Liver (tissue), 9 donors: ENCODE measurements around the gene TRHDE. TPM values are rescaled to one million over a fixed set of nuclear protein-coding genes. Genes with fewer than 3 reads are reported as not detected.

Experiments used
- DNase-seq: peaks from one replicate; pipeline ENCODE4 v3.0.0-alpha.2; 2017; ENCODE audit warnings: low spot score
- H3K27ac ChIP-seq, 2 donors: one replicate each; pipeline ENCODE4 v1.7.0; 2013; ENCODE audit warnings: inconsistent platforms in 2 of 2, low read length in 2 of 2, control low read depth in 1 of 2, low read depth in 1 of 2, mild to moderate bottlenecking in 1 of 2
- H3K27me3 ChIP-seq, 4 donors: one replicate each; pipeline versions ENCODE4 v1.6.1 to v1.7.0; 2013; ENCODE audit warnings: low read length in 3 of 4, inconsistent platforms in 1 of 4, mild to moderate bottlenecking in 1 of 4, moderate library complexity in 1 of 4; ENCODE audit not compliant: control insufficient read depth in 4 of 4, insufficient read depth in 4 of 4
- H3K36me3 ChIP-seq, 4 donors: one replicate each; pipeline versions ENCODE4 v1.6.1 to v1.7.0; 2013; ENCODE audit warnings: low read length in 3 of 4, mild to moderate bottlenecking in 3 of 4, low read depth in 1 of 4, moderate library complexity in 1 of 4; ENCODE audit not compliant: control insufficient read depth in 4 of 4, insufficient read depth in 3 of 4
- H3K4me1 ChIP-seq, 4 donors: one replicate each; pipeline versions ENCODE4 v1.6.1 to v1.7.0; 2013; ENCODE audit warnings: low read length in 3 of 4, mild to moderate bottlenecking in 3 of 4, moderate library complexity in 1 of 4; ENCODE audit not compliant: control insufficient read depth in 4 of 4, insufficient read depth in 4 of 4
- H3K4me3 ChIP-seq, 3 donors: one replicate each; pipeline versions ENCODE4 v1.6.1 to v1.7.0; 2013; ENCODE audit warnings: low read length in 3 of 3, control low read depth in 1 of 3, low read depth in 1 of 3, mild to moderate bottlenecking in 1 of 3
- H3K9ac ChIP-seq, 2 donors: one replicate each; pipeline ENCODE4 v1.7.0; 2013; ENCODE audit warnings: low read length in 2 of 2, mild to moderate bottlenecking in 2 of 2, moderate library complexity in 2 of 2, control low read depth in 1 of 2, low read depth in 1 of 2
- H3K9me3 ChIP-seq, 4 donors: one replicate each; pipeline versions ENCODE4 v1.6.1 to v1.7.0; 2013; ENCODE audit warnings: low read length in 3 of 4; ENCODE audit not compliant: control insufficient read depth in 4 of 4
- ATF3 ChIP-seq: IDR thresholded peaks from 2 replicates; pipeline ENCODE4 v1.6.1; 2016; ENCODE audit warnings: antibody characterized with exemption
- EGR1 ChIP-seq, 2 donors: IDR thresholded peaks; 2 replicates each; pipeline ENCODE4 v1.6.1; 2016 to 2018; ENCODE audit warnings: antibody characterized with exemption in 2 of 2, low read depth in 2 of 2
- FOXA1 ChIP-seq: IDR thresholded peaks from 2 replicates; pipeline ENCODE4 v1.6.1; 2016; ENCODE audit warnings: antibody characterized with exemption
- FOXA2 ChIP-seq: IDR thresholded peaks from 2 replicates; pipeline ENCODE4 v1.6.1; 2016; ENCODE audit warnings: antibody characterized with exemption
- GABPA ChIP-seq, 2 donors: IDR thresholded peaks in 1 of 2; conservative IDR thresholded peaks in 1 of 2; 2 replicates each; pipeline ENCODE4 v1.6.1; 2016; ENCODE audit warnings: antibody characterized with exemption in 2 of 2, mild to moderate bottlenecking in 1 of 2, moderate library complexity in 1 of 2
- HNF4A ChIP-seq, 2 donors: conservative IDR thresholded peaks; 2 replicates each; pipeline ENCODE4 v1.6.1; 2016; ENCODE audit warnings: antibody characterized with exemption in 2 of 2, mild to moderate bottlenecking in 2 of 2
- HNF4G ChIP-seq: IDR thresholded peaks from 2 replicates; pipeline ENCODE4 v1.6.1; 2016; ENCODE audit warnings: antibody characterized with exemption
- JUND ChIP-seq, 2 donors: IDR thresholded peaks; 2 replicates each; pipeline ENCODE4 v1.6.1; 2016; ENCODE audit warnings: antibody characterized with exemption in 2 of 2
- MAX ChIP-seq: IDR thresholded peaks from 2 replicates; pipeline ENCODE4 v1.6.1; 2016; ENCODE audit warnings: antibody characterized with exemption
- NR2F2 ChIP-seq: IDR thresholded peaks from 2 replicates; pipeline ENCODE4 v1.6.1; 2016; ENCODE audit warnings: antibody characterized with exemption
- RAD21 ChIP-seq, 2 donors: IDR thresholded peaks; 2 replicates each; pipeline ENCODE4 v1.6.1; 2016; ENCODE audit warnings: antibody characterized with exemption in 2 of 2, mild to moderate bottlenecking in 2 of 2
- RXRA ChIP-seq, 2 donors: IDR thresholded peaks; 2 replicates each; pipeline ENCODE4 v1.6.1; 2017 to 2018; ENCODE audit warnings: antibody characterized with exemption in 2 of 2, mild to moderate bottlenecking in 1 of 2
- SP1 ChIP-seq: IDR thresholded peaks from 2 replicates; pipeline ENCODE4 v1.6.1; 2018; ENCODE audit warnings: antibody characterized with exemption, mild to moderate bottlenecking
- TAF1 ChIP-seq: conservative IDR thresholded peaks from 2 replicates; pipeline ENCODE4 v1.6.1; 2016; ENCODE audit warnings: antibody characterized with exemption, mild to moderate bottlenecking
- YY1 ChIP-seq: IDR thresholded peaks from 2 replicates; pipeline ENCODE4 v1.6.1; 2016; ENCODE audit warnings: antibody characterized with exemption, mild to moderate bottlenecking
- WGBS: extraction: QIAGEN DNeasy Blood & Tissue Kit; methylation state at CpG from one replicate; pipeline ENCODE4 v1.1.7; 2013; 5-methylcytosine and 5-hydroxymethylcytosine counted together
- polyA plus RNA-seq, 2 donors: library from polyadenylated mRNA; stranded (reverse) in 1 of 2; unstranded in 1 of 2; fragments of 200-250 nt in 1 of 2; fragments of >200 nt in 1 of 2; fragmentation: Nextera tagmentation in 1 of 2; extraction: Ambion mirVana in 1 of 2; gene quantifications; one replicate each; pipeline versions ENCODE4 v1.2.1 to v1.2.3, GENCODE V29; 2013 to 2015
- total RNA-seq, 2 donors: library from RNA; depleted of rRNA; stranded (reverse); fragments of >200 nt; gene quantifications; one replicate each; pipeline ENCODE4 v1.2.3, GENCODE V29; 2014
- TF ChIP-seq, protein P1 (sequence below): fragments of 150-350 bp; IDR thresholded peaks from 2 replicates; pipeline ENCODE4 v1.5.1; 2017; ENCODE audit warnings: improper control_type of control experiment, low read depth, low read length; ENCODE audit not compliant: missing input control
- TF ChIP-seq, protein P2 (sequence below): IDR thresholded peaks from 2 replicates; pipeline ENCODE4 v1.6.1; 2016; ENCODE audit warnings: antibody characterized with exemption
- TF ChIP-seq, protein P3 (sequence below): IDR thresholded peaks from 2 replicates; pipeline ENCODE4 v1.6.1; 2016; ENCODE audit warnings: antibody characterized with exemption, mild to moderate bottlenecking
- donor health status: healthy.
- donor health status: healthy.
- donor health status: healthy.
- donor health status: healthy.
- donor health status: healthy.

Gene TRHDE
- total and polyA plus RNA-seq, 4 donors: 0.05 to 0.17 (median 0.14) TPM; not detected in 1

DNA sequence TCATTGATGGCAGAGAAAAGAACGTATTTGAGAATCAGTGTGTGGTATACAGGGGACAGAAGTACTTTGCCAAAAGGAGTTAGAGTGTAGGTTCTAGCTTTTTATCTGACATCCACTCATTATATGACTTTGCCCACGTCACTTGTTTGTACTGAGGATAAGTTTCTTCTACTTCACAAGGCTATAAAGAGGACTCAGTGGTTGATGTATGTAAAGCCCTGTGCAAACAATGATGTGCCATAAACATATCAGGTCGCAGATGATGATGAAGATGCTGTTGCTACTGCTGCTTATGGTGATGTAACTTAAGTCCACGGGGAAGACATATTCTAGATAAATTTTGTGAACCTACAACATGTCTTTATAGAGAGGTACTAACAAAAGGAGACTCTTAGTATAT lies 66.3 kb downstream of the TRHDE start:
- no peak overlapping the region for H3K9ac ChIP-seq
- H3K27ac ChIP-seq: no peak overlapping the region
- DNase-seq: no peak
- H3K9me3 ChIP-seq: no peaks in the 10 kb centered on the region
- no peaks in the 10 kb centered on the region for H3K36me3 ChIP-seq
- no peaks in the 10 kb centered on the region for H3K4me1 ChIP-seq
- TF ChIP-seq ATF3: no peak
- TF ChIP-seq FOXA1: no peak
- TF ChIP-seq HNF4G: no peak
- no peak for TF ChIP-seq GABPA (IDR thresholded peaks at IDR 0.05 in 1 of 2, conservative IDR thresholded peaks at IDR 0.05 in 1 of 2)
- no peak for TF ChIP-seq NR2F2
- no peak for TF ChIP-seq SP1
- TF ChIP-seq, protein P1, sequence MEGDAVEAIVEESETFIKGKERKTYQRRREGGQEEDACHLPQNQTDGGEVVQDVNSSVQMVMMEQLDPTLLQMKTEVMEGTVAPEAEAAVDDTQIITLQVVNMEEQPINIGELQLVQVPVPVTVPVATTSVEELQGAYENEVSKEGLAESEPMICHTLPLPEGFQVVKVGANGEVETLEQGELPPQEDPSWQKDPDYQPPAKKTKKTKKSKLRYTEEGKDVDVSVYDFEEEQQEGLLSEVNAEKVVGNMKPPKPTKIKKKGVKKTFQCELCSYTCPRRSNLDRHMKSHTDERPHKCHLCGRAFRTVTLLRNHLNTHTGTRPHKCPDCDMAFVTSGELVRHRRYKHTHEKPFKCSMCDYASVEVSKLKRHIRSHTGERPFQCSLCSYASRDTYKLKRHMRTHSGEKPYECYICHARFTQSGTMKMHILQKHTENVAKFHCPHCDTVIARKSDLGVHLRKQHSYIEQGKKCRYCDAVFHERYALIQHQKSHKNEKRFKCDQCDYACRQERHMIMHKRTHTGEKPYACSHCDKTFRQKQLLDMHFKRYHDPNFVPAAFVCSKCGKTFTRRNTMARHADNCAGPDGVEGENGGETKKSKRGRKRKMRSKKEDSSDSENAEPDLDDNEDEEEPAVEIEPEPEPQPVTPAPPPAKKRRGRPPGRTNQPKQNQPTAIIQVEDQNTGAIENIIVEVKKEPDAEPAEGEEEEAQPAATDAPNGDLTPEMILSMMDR: no peak
- TF ChIP-seq, protein P2, sequence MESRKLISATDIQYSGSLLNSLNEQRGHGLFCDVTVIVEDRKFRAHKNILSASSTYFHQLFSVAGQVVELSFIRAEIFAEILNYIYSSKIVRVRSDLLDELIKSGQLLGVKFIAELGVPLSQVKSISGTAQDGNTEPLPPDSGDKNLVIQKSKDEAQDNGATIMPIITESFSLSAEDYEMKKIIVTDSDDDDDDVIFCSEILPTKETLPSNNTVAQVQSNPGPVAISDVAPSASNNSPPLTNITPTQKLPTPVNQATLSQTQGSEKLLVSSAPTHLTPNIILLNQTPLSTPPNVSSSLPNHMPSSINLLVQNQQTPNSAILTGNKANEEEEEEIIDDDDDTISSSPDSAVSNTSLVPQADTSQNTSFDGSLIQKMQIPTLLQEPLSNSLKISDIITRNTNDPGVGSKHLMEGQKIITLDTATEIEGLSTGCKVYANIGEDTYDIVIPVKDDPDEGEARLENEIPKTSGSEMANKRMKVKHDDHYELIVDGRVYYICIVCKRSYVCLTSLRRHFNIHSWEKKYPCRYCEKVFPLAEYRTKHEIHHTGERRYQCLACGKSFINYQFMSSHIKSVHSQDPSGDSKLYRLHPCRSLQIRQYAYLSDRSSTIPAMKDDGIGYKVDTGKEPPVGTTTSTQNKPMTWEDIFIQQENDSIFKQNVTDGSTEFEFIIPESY: no peak
- no peak for TF ChIP-seq RAD21 (IDR thresholded peaks at IDR 0.05)
- TF ChIP-seq, protein P3, sequence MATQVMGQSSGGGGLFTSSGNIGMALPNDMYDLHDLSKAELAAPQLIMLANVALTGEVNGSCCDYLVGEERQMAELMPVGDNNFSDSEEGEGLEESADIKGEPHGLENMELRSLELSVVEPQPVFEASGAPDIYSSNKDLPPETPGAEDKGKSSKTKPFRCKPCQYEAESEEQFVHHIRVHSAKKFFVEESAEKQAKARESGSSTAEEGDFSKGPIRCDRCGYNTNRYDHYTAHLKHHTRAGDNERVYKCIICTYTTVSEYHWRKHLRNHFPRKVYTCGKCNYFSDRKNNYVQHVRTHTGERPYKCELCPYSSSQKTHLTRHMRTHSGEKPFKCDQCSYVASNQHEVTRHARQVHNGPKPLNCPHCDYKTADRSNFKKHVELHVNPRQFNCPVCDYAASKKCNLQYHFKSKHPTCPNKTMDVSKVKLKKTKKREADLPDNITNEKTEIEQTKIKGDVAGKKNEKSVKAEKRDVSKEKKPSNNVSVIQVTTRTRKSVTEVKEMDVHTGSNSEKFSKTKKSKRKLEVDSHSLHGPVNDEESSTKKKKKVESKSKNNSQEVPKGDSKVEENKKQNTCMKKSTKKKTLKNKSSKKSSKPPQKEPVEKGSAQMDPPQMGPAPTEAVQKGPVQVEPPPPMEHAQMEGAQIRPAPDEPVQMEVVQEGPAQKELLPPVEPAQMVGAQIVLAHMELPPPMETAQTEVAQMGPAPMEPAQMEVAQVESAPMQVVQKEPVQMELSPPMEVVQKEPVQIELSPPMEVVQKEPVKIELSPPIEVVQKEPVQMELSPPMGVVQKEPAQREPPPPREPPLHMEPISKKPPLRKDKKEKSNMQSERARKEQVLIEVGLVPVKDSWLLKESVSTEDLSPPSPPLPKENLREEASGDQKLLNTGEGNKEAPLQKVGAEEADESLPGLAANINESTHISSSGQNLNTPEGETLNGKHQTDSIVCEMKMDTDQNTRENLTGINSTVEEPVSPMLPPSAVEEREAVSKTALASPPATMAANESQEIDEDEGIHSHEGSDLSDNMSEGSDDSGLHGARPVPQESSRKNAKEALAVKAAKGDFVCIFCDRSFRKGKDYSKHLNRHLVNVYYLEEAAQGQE: no peak
- TF ChIP-seq YY1: no peak
- no peak for TF ChIP-seq JUND (IDR thresholded peaks at IDR 0.05)
- TF ChIP-seq TAF1: no peak
- TF ChIP-seq HNF4A (conservative IDR thresholded peaks at IDR 0.05): no peak
- TF ChIP-seq RXRA (IDR thresholded peaks at IDR 0.05): no peak
- no peak for TF ChIP-seq EGR1 (IDR thresholded peaks at IDR 0.05; ENCODE audit: low read depth in 2 of 2)
- no peak for TF ChIP-seq MAX
- no peak for TF ChIP-seq FOXA2
- 72% methylated on average over 4 of the region's 4 CpGs for WGBS
- no peaks in the 10 kb centered on the region for H3K27me3 ChIP-seq
- H3K4me3 ChIP-seq: no peak overlapping the region
